GM18499 (cell line): ENCODE data around the gene RCOR1.
"Not testable (repeated sequence)": the region's sequence is repeated elsewhere in the genome, so short reads cannot be mapped to it uniquely, and the experiment has no call there.

Experiments
- ATAC-seq: cut with Tn5 transposase; IDR thresholded peaks from one replicate; pipeline ENCODE4 v1.9.1; 2021; ENCODE audit warnings: moderate number of reproducible peaks; ENCODE audit not compliant: insufficient read depth, unreplicated experiment

Gene RCOR1

DNA sequence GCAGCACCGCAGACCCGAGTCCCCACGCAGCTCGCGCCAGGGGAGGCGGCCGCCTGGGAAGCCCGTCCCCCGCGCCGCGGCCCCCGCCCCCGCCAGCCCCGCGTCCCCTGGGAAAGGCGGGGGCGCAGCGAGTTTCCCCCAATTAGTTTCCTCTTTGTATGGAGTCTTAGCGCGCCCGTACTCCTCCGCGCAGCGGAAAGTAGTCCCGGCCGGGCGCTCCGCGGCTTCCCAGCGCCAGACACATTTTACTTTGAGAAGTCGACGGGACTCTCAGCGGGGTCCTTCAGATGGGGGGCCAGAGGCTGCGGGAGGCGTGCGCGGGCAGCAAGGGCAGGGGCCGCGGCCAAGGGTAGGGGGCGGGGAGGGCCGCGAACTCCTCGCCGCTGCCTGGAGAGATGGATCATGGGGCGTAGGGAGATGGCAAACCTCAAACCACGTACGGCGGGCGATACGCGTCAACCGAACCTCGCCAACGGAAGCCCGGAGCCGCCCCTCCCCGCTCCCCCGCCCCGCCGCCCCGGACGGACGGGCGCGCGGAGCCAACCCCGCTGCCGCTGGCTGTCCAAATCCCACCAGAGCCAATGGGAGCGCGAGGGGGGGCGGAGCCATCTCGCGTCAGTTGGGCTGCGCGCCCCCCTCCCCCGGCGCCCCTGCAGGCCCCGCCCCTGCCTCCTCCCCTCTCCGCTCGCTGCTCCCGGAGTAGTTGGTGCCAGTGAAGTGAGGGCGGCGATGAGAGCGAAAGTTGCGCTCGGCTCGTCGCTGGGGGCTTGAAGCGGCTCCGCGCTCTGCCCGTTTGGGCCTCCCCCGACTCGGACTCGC, at the start of gene RCOR1:
RCOR1 (plus strand) TSS at position 706 of the 819 bp plus-strand sequence. CDS start 238 bp downstream, outside the sequence.
- ATAC-seq: peak; percentile 44

GRCh38 chr14:102544046-102544746, 48.3 kb upstream of the RCOR1 start:
- ATAC-seq: no peak

- ATAC-seq: no peak
These were observed 47.5 kb upstream of the RCOR1 start for GRCh38 chr14:102544747-102545460.

DNA sequence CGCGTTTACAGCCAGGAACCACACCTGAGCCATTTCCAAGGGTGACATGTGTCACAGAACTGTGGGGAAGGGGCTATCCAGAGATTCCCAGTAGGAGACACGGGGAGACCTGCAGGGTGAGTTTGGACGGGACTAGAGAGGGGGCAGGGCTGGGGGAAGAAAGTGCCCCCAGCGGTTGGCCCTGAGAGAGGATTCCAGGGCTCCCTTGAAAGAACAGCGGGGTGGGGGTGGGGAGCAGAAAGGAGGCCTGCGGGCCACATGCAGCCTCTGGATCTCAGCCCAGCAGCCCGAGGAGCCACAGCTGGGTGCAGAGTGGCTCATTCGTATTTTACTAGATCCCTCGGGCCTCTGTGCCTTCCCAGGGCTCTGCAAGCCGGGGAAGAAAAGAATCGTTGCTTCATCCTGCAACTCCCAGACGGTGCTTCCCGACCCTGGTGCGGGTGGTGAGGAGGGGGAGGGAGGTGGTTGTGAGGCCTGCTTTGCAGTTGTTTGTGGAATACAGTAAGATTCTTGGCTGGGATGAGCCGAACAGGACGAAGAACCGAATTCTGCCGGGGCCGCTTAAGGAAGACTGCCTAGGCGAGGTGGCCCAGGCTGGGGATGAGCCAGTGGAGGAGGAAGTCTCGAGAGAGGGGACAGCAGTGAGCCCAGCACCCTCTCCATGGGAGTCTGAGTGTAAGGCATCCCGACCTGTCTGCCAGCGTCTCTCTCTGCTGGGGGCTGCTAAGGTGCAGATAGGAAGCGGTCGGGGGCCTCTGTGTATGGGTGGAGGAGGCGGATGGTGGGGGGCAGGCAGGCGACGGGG, 46.8 kb upstream of the RCOR1 start:
- ATAC-seq: no peak

GRCh38 chr14:102548616-102549240, 43.7 kb upstream of the RCOR1 start:
- no peak for ATAC-seq

DNA sequence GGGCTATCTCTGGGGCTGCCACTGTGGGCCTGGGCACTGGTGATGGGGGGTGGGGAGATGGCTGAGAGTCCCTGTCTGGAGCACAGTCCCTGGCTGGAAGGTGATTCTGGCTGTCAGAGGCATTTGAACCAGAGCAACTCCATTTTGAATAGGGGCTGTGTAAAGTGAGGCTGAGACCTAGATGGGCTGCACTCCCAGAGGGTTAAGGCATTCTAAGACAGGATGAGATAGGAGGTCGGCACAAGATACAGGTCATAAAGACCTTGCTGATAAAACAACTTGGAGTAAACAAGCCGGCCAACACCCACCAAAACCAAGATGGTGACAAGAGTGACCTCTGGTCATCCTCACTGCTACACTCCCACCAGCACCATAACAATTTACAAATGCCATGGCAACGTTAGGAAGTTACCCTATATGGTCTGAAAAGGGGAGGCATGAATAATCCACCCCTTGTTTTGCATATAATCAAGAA, 41.5 kb upstream of the RCOR1 start:
- ATAC-seq: not testable (repeated sequence)

DNA sequence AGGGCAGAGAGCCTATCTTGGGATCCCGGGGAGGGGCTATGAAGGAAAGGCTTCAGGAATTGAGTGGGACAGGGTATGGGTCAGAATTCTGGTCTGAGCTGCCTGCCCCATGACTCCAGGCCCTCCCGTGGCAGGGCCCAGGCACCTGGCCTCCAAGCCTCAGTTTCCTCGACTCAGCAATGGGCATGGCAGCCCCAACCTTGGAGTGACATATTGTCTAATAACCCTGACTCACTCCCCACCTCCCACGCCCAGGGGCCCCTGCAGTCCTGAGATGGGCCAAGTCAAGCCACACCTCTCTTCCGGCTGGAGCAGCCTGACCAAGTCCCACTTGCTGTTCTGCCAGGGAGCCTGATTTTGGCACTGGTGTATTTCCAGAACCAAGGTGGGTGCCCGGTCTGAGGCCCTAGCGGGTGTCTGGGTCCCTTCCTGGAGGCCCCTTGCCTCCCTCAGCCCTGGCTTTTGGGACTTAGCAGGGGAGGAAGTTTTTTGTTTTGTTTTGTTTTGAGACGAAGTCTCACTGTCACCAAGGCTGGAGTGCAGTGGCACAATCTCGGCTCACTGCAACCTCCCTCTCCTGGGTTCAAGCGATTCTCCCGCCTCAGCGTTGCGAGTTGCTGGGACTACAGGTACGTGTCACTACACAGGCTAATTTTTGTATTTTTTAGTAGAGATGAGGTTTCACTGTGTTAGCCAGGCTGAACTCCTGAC, 40.3 kb upstream of the RCOR1 start:
- ATAC-seq: no peak

- ATAC-seq: no peak
These were observed 37.3 kb upstream of the RCOR1 start for GRCh38 chr14:102554821-102555819.

- no peak for ATAC-seq
These were observed 36.3 kb upstream of the RCOR1 start for GRCh38 chr14:102556098-102556677.

DNA sequence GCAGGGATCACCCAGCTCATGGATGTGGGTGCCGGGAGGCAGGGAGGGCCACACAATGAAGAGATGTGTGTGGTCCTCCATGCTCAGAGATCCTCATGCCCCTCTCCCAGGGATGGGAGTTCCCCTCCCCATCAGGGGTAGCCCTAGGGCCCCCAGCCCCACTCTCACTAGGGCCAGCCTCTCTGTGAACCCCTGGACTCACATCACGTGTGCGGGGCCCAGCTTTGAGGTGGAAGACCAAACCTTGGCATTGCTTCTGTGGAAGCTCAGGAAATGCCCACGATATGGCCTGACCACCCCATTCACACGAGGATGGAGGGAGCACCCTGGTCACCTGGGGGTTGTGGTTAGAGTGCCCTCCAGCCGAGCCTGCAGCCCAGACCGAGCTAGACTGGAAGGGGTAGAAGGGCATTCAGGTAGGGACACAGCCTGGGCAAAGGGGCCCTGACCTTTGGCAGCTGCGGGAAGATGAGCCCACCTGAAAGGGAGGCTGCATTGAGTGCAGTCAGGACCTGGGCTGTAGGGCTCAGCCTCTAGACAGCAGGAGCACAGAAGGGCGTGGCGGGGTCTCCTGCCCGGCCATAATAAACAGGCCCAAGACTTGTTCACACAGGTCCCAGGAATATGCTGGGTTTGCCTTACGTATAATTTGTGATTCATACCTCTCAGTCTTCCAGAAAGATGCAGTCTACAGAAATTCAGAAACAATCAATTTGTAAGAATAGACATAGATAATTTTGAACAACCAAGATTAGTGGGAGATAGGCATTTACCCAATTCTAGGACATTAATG, 34.8 kb upstream of the RCOR1 start:
- ATAC-seq: no peak

GRCh38 chr14:102558556-102558955, 33.9 kb upstream of the RCOR1 start:
- no peak for ATAC-seq

- no peak for ATAC-seq
These were observed 31.8 kb upstream of the RCOR1 start for GRCh38 chr14:102560458-102561261.

DNA sequence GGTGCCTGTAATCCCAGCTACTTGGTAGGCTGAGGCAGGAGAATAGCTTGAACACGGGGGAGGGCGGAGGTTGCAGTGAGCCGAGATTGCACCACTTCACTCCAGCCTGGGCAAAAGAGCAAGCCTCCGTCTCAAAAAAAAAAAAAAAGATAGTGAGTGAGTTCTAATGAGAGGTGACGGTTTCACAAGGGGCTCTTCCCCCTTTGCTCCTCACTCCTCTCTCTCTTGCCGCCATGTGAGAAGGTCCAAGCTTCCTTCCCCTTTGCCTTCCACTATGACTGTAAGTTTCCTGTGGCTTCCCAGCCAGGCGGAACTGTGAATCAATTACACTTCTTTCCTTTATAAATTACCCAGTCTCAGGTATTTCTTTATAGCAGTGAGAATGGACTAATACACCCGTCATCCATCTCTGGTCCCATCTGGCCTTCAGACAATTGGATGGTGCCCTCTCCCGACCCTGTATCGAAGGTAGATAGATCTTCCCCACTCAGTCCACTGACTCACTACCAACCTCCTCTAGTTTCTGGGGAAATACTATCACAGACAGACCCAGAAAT, 27.0 kb upstream of the RCOR1 start:
- ATAC-seq: no peak

DNA sequence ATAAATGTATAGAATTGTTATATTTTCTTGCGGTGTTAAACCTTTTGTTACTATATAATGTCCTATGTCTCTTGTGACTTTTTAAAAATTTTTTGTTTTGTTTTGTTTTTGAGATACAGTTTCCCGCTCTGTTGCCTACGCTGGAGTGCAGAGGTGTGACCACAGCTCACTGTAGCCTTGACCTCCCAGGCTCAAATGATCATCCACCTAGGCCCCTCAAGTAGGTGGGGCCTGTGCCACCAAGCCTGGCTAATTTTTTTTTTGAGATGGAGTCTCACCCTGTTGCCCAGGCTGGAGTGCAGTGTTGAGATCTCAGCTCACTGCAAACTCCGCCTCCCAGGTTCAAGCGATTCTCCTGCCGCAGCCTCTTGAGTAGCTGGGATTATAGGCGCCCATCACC, 26.5 kb upstream of the RCOR1 start:
- no peak for ATAC-seq

GRCh38 chr14:102568115-102568614, 24.3 kb upstream of the RCOR1 start:
- no peak for ATAC-seq
